Endodermal cell (in vitro differentiated cells): ENCODE data around the gene GTF3C1. TPM values are rescaled to one million over a fixed set of nuclear protein-coding genes. Genes with fewer than 3 reads are reported as not detected.

Source experiments
- DNase-seq: peaks from one replicate; pipeline ENCODE4 v3.0.0-alpha.2; 2017
- H3K27ac ChIP-seq: 2 replicates; pipeline ENCODE4 v1.5.1; 2013; ENCODE audit warnings: mild to moderate bottlenecking, low read depth, low read length, moderate library complexity
- H3K27me3 ChIP-seq: 2 replicates; pipeline ENCODE4 v1.6.1; 2013; ENCODE audit warnings: mild to moderate bottlenecking, low read length, moderate library complexity; ENCODE audit not compliant: insufficient read depth, control insufficient read depth, poor library complexity, severe bottlenecking
- H3K36me3 ChIP-seq: 2 replicates; pipeline ENCODE4 v1.7.0; 2013; ENCODE audit warnings: mild to moderate bottlenecking, low read length, moderate library complexity; ENCODE audit not compliant: control insufficient read depth, insufficient read depth
- H3K4me1 ChIP-seq: one replicate; pipeline ENCODE4 v1.7.0; 2013; ENCODE audit warnings: low read length; ENCODE audit not compliant: control insufficient read depth, insufficient read depth
- H3K4me3 ChIP-seq: 2 replicates; pipeline ENCODE4 v1.5.1; 2013; ENCODE audit warnings: mild to moderate bottlenecking, low read length, moderate library complexity
- H3K9ac ChIP-seq: 2 replicates; pipeline ENCODE4 v1.6.1; 2013; ENCODE audit warnings: mild to moderate bottlenecking, low read length, moderate library complexity; ENCODE audit not compliant: poor library complexity, severe bottlenecking; ENCODE audit errors: extremely low read depth
- H3K9me3 ChIP-seq: 2 replicates; pipeline ENCODE4 v1.6.1; 2013; ENCODE audit warnings: mild to moderate bottlenecking, low read length, moderate library complexity; ENCODE audit not compliant: control insufficient read depth
- H3K27ac Mint-ChIP-seq: 2 replicates; pipeline ENCODE4 v1.8.0; 2020; ENCODE audit warnings: mixed read lengths
- H3K27me3 Mint-ChIP-seq: 2 replicates; pipeline ENCODE4 v1.8.0; 2021; ENCODE audit warnings: mild to moderate bottlenecking, mixed read lengths; ENCODE audit not compliant: insufficient read depth
- H3K36me3 Mint-ChIP-seq: 2 replicates; pipeline ENCODE4 v1.8.0; 2020; ENCODE audit warnings: low read depth, mixed read lengths
- H3K4me1 Mint-ChIP-seq: 2 replicates; pipeline ENCODE4 v1.8.0; 2020; ENCODE audit warnings: mixed read lengths
- H3K4me3 Mint-ChIP-seq: 2 replicates; pipeline ENCODE4 v1.8.0; 2020; ENCODE audit warnings: mild to moderate bottlenecking, moderate library complexity, mixed read lengths
- H3K9me3 Mint-ChIP-seq: 2 replicates; pipeline ENCODE4 v1.8.0; 2020; ENCODE audit warnings: mild to moderate bottlenecking, mixed read lengths
- CTCF ChIP-seq: fragments of 200-600 bp; sonication (generic); conservative IDR thresholded peaks from 2 replicates; pipeline ENCODE4 v1.5.0; 2021; ENCODE audit warnings: antibody characterized with exemption, mild to moderate bottlenecking
- WGBS, 2 experiments: methylation state at CpG; one replicate each; pipeline versions ENCODE4 v1.1.5 to v1.1.7; 2013; ENCODE audit warnings: missing lambda C conversion rate in 2 of 2, mixed read lengths in 1 of 2; ENCODE audit not compliant: insufficient coverage in 1 of 2, insufficient read length in 1 of 2; 5-methylcytosine and 5-hydroxymethylcytosine counted together
- total RNA-seq, 2 donors: library from RNA; stranded (reverse); fragmentation: NEBNext Ultra II Directional in 1 of 2; extraction: Animal tissue kit (Norgen Biotek cat#: 25700) in 1 of 2; gene quantifications; 2 replicates in 1 of 2; 3 replicates in 1 of 2; pipeline ENCODE4 v1.2.1, GENCODE V29; 2021

GTF3C1 gene
- total RNA-seq, 2 donors from 2014 or later = 138 TPM

- DNase-seq = no peak
- 93 to 97% methylated on average over 3 to 4 of the region's 4 CpGs for WGBS, 2 experiments
- peaks cover 23% of the 10 kb centered on the region for H3K9me3 Mint-ChIP-seq
These were observed 132.6 kb downstream of the GTF3C1 start for GRCh38 chr16:27417047-27417671.

GRCh38 chr16:27414788-27415431 lies 134.8 kb downstream of the GTF3C1 start:
- TF ChIP-seq CTCF = no peak
- Histone ChIP-seq H3K4me1 (no peaks in the 10 kb centered on the region), H3K4me3 (no peak overlapping the region), H3K27me3 (no peaks in the 10 kb centered on the region), H3K9ac (no peak overlapping the region), H3K27ac (no peak overlapping the region), H3K36me3 (no peaks in the 10 kb centered on the region), H3K9me3 (no peaks in the 10 kb centered on the region)
- Mint-ChIP-seq H3K27me3 (no peaks in the 10 kb centered on the region), H3K36me3 (no peaks in the 10 kb centered on the region), H3K9me3 (peaks cover 4% of the 10 kb centered on the region), H3K27ac (no peak overlapping the region), H3K4me3 (no peak overlapping the region), H3K4me1 (no peaks in the 10 kb centered on the region)
- 84 to 93% methylated on average over 5 to 6 of the region's 6 CpGs for WGBS, 2 experiments
- DNase-seq = no peak

More at GRCh38 chr16:27417047-27417671, 132.6 kb downstream of the GTF3C1 start:
- no peak overlapping the region for H3K27ac Mint-ChIP-seq
- H3K27ac ChIP-seq = no peak overlapping the region
- no peaks in the 10 kb centered on the region for H3K4me1 Mint-ChIP-seq
- H3K36me3 Mint-ChIP-seq = no peaks in the 10 kb centered on the region
- no peak overlapping the region for H3K4me3 Mint-ChIP-seq
- no peak overlapping the region for H3K4me3 ChIP-seq
- H3K9me3 ChIP-seq = peaks cover 16% of the 10 kb centered on the region
- no peaks in the 10 kb centered on the region for H3K27me3 ChIP-seq
- TF ChIP-seq CTCF = no peak
- H3K36me3 ChIP-seq = no peaks in the 10 kb centered on the region
- no peaks in the 10 kb centered on the region for H3K4me1 ChIP-seq
- H3K27me3 Mint-ChIP-seq = no peaks in the 10 kb centered on the region
- H3K9ac ChIP-seq = no peak overlapping the region

GRCh38 chr16:27413956-27414355 lies 135.8 kb downstream of the GTF3C1 start:
- Histone ChIP-seq H3K4me1 (no peaks in the 10 kb centered on the region), H3K36me3 (no peaks in the 10 kb centered on the region), H3K27ac (no peak overlapping the region), H3K4me3 (no peak overlapping the region), H3K9me3 (no peaks in the 10 kb centered on the region), H3K9ac (no peak overlapping the region), H3K27me3 (no peaks in the 10 kb centered on the region)
- 67% methylated on average over 1 of the region's 2 CpGs; no CpG with 5 or more reads in 1 of the 2 experiments for WGBS, 2 experiments
- Mint-ChIP-seq H3K27me3 (no peaks in the 10 kb centered on the region), H3K36me3 (no peaks in the 10 kb centered on the region), H3K27ac (no peak overlapping the region), H3K4me3 (no peak overlapping the region), H3K9me3 (peaks cover under 1% of the 10 kb centered on the region), H3K4me1 (no peaks in the 10 kb centered on the region)
- DNase-seq = no peak
- TF ChIP-seq CTCF = no peak
